Tibial nerve (tissue), 4 donors: ENCODE data around the gene FBXL12. TPM values are rescaled to one million over a fixed set of nuclear protein-coding genes. Genes with fewer than 3 reads are reported as not detected.
"Not testable (repeated sequence)": the region's sequence is repeated elsewhere in the genome, so short reads cannot be mapped to it uniquely, and the experiment has no call there.

Experiments
- DNase-seq, 2 donors: peaks; one replicate each; pipeline ENCODE4 v3.0.0-alpha.2; 2019; ENCODE audit warnings: low spot score in 2 of 2
- H3K27ac ChIP-seq, 4 donors: fragments of 200-600 bp; sonication (generic) in 3 of 4; one replicate each; pipeline ENCODE4 v1.5.1; 2017 to 2019; ENCODE audit warnings: mild to moderate bottlenecking in 1 of 4
- H3K27me3 ChIP-seq, 2 donors: fragments of 200-600 bp; sonication (generic) in 1 of 2; one replicate each; pipeline versions ENCODE4 v1.5.1 to v1.6.0; 2017 to 2019
- H3K36me3 ChIP-seq, 3 donors: fragments of 200-600 bp; sonication (generic); one replicate each; pipeline ENCODE4 v1.5.1; 2018 to 2019
- H3K4me1 ChIP-seq, 4 donors: fragments of 200-600 bp; sonication (generic) in 3 of 4; one replicate each; pipeline ENCODE4 v1.5.1; 2017 to 2019
- H3K4me3 ChIP-seq, 4 donors: fragments of 200-600 bp; sonication (generic) in 3 of 4; one replicate each; pipeline ENCODE4 v1.5.1; 2017 to 2019; ENCODE audit warnings: mild to moderate bottlenecking in 1 of 4, moderate library complexity in 1 of 4
- H3K9me3 ChIP-seq, 4 donors: fragments of 200-600 bp; sonication (generic) in 3 of 4; one replicate each; pipeline ENCODE4 v1.5.1; 2017 to 2019
- CTCF ChIP-seq, 5 experiments: fragments of 200-600 bp in 3 of 5; fragments of 450-650 bp in 2 of 5; sonication (generic) in 3 of 5; IDR thresholded peaks; one replicate each; pipeline ENCODE4 v1.5.1; 2016 to 2019; ENCODE audit warnings: antibody characterized with exemption in 5 of 5, mild to moderate bottlenecking in 3 of 5, moderate library complexity in 2 of 5
- EP300 ChIP-seq, 2 donors: sonication (generic); formaldehyde crosslinking; IDR thresholded peaks; one replicate each; pipeline ENCODE4 v1.6.1; 2017; ENCODE audit warnings: antibody characterized with exemption in 2 of 2, mild to moderate bottlenecking in 1 of 2
- POLR2A ChIP-seq, 2 donors: fragments of 450-650 bp; IDR thresholded peaks; one replicate each; pipeline ENCODE4 v1.6.1; 2017; ENCODE audit warnings: antibody characterized with exemption in 2 of 2, mild to moderate bottlenecking in 2 of 2, moderate library complexity in 2 of 2
- WGBS, 2 donors: methylation state at CpG; one replicate each; pipeline ENCODE4 v1.1.5; 2018; 5-methylcytosine and 5-hydroxymethylcytosine counted together
- total RNA-seq, 4 donors: library from RNA; depleted of rRNA; stranded (reverse); fragments of >200 nt; gene quantifications; one replicate each; pipeline ENCODE4 v1.1.0, GENCODE V29; 2016

Gene FBXL12
- total RNA-seq, 4 donors from 2014 or later, result 26.2 to 42.7 (median 36.6) TPM

- no peak for TF ChIP-seq POLR2A (IDR thresholded peaks at IDR 0.05)
- TF ChIP-seq CTCF (IDR thresholded peaks at IDR 0.05), result no peak
- no peak for TF ChIP-seq EP300 (IDR thresholded peaks at IDR 0.05)
- DNase-seq, result no peak
These were observed 32.5 kb downstream of the FBXL12 start for GRCh38 chr19:9786342-9786741.

GRCh38 chr19:9785367-9786331 lies 33.2 kb downstream of the FBXL12 start:
- peak overlapping the region; percentile 92 to 99 (median 96) for H3K27ac ChIP-seq
- peak overlapping the region; percentile 52 to 67 (median 60) for H3K4me3 ChIP-seq
- peak; percentile 75 to 88 for TF ChIP-seq POLR2A (IDR thresholded peaks at IDR 0.05)
- peak; percentile 34 to 94 for TF ChIP-seq EP300 (IDR thresholded peaks at IDR 0.05)
- peak in 2 of 5 experiments; percentile 11 to 35 for TF ChIP-seq CTCF (IDR thresholded peaks at IDR 0.05)
- H3K27me3 ChIP-seq, result no peaks in the 10 kb centered on the region
- H3K9me3 ChIP-seq, result no peaks in the 10 kb centered on the region
- H3K36me3 ChIP-seq, result peaks cover 0 to 13% (median 0%) of the 10 kb centered on the region in 3 donors
- DNase-seq, result peak; percentile 96 to 99
- H3K4me1 ChIP-seq, result peaks cover 0 to 22% (median 4%) of the 10 kb centered on the region in 4 donors
- WGBS, 2 donors, result 1 to 4% methylated on average over 43 to 65 of the region's 74 CpGs

More at GRCh38 chr19:9786342-9786741, 32.5 kb downstream of the FBXL12 start:
- Histone ChIP-seq H3K27ac (peak overlapping the region; percentile 92 to 99 (median 96)), H3K4me1 (peaks cover 0 to 29% (median 6%) of the 10 kb centered on the region in 4 donors), H3K27me3 (no peaks in the 10 kb centered on the region), H3K9me3 (no peaks in the 10 kb centered on the region), H3K4me3 (peak overlapping the region; percentile 52 to 67 (median 60)), H3K36me3 (peaks cover 0 to 6% (median 0%) of the 10 kb centered on the region in 3 donors)
- WGBS, 2 donors, result 39 to 43% methylated on average over 9 of the region's 9 CpGs

GRCh38 chr19:9784163-9784496 lies 34.7 kb downstream of the FBXL12 start:
- not testable (repeated sequence) for DNase-seq, H3K4me3 ChIP-seq, H3K27me3 ChIP-seq, H3K9me3 ChIP-seq
- H3K27ac ChIP-seq, result peak overlapping the region in 2 of 4 donors; percentile 92 to 99
- peaks cover 0 to 16% (median 4%) of the 10 kb centered on the region in 4 donors for H3K4me1 ChIP-seq
- peaks cover 0 to 27% (median 0%) of the 10 kb centered on the region in 3 donors for H3K36me3 ChIP-seq
- 78 to 94% methylated on average over 6 of the region's 6 CpGs for WGBS, 2 donors

- peaks cover 0 to 16% (median 4%) of the 10 kb centered on the region in 4 donors for H3K4me1 ChIP-seq
- no peak for DNase-seq
- H3K27ac ChIP-seq, result no peak overlapping the region
- no peak overlapping the region for H3K4me3 ChIP-seq
- no peaks in the 10 kb centered on the region for H3K27me3 ChIP-seq
- peaks cover 0 to 36% (median 0%) of the 10 kb centered on the region in 3 donors for H3K36me3 ChIP-seq
- TF ChIP-seq CTCF (IDR thresholded peaks at IDR 0.05), result no peak
- TF ChIP-seq POLR2A (IDR thresholded peaks at IDR 0.05), result no peak
- TF ChIP-seq EP300 (IDR thresholded peaks at IDR 0.05), result no peak
- 98 to 100% methylated on average over 2 of the region's 2 CpGs for WGBS, 2 donors
- H3K9me3 ChIP-seq, result peaks cover 0 to 25% (median 0%) of the 10 kb centered on the region in 4 donors
These were observed 36.5 kb downstream of the FBXL12 start for GRCh38 chr19:9782338-9782737.

GRCh38 chr19:9768175-9769112 lies 50.4 kb downstream of the FBXL12 start, which contains the start of gene ZNF846:
TSS of gene ZNF846 (minus strand) at chr19:9768738. CDS start at chr19:9764950, 3,788 bp downstream.
- H3K4me1 ChIP-seq, result peaks cover 0 to 22% (median 12%) of the 10 kb centered on the region in 4 donors
- WGBS, 2 donors, result 0 to 1% methylated on average over 57 to 59 of the region's 65 CpGs

More at GRCh38 chr19:9768175-9769112, 50.4 kb downstream of the FBXL12 start, which contains the start of gene ZNF846:
- Histone ChIP-seq H3K36me3 (peaks cover 0 to 60% (median 4%) of the 10 kb centered on the region in 3 donors), H3K4me3 (peak within 1 kb of the TSS; percentile 57 to 90 (median 72)), H3K27me3 (no peaks in the 10 kb centered on the region), H3K9me3 (peaks cover 0 to 18% (median 3%) of the 10 kb centered on the region in 4 donors), H3K27ac (peak within 1 kb of the TSS; percentile 90 to 98 (median 94))
- TF ChIP-seq POLR2A (IDR thresholded peaks at IDR 0.05) (peak; percentile 50 to 61), CTCF (IDR thresholded peaks at IDR 0.05) (peak in 1 of 5 experiments; percentile 39), EP300 (IDR thresholded peaks at IDR 0.05) (peak; percentile 73 to 94)
- DNase-seq, result peak; percentile 76 to 81
